LNCAP (cell line): ENCODE data around the gene PRMT5.

ENCODE experiments used
- TF ChIP-seq, protein P1 (sequence below): fragments of 450-650 bp; IDR thresholded peaks from 2 replicates; pipeline ENCODE4 v1.5.1; 2017; ENCODE audit warnings: mild to moderate bottlenecking

PRMT5 gene

DNA sequence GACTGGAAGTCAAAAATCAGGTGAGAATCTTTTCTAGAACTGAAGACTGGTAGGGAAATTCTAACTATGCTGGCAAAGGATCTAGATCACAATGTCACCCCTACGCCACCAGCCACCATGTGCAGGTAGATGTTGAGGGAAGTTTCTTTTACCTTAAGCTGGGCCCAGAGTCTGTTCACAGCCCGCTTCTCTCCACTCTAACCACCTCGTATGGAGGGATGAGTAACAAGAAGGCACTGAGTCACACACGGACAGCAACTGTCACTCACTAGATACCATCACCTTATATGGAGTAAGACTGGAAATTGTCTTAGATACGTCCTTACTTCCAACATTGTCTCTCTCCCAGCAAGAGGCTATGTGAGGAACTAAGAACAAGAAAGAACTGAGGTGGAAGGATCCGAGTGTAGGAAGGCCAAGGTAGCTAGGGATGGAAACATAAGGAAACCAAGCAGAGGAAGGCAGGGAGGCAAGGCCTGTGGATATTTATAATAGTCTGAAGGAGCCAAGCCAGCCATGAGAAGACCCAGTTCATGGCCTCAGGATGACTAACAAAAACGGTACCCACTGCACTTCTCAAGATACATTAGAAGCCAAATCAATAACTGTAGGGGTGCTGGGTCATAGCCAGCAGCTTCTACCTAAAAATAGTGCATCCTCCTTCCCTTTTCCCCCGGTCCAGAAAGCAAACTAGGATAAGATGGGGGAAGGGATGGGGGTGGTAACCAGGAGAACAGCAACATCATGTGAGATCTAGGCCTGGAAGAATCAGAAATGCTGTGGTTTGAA, 30.7 kb downstream of the PRMT5 start:
- TF ChIP-seq, protein P1, sequence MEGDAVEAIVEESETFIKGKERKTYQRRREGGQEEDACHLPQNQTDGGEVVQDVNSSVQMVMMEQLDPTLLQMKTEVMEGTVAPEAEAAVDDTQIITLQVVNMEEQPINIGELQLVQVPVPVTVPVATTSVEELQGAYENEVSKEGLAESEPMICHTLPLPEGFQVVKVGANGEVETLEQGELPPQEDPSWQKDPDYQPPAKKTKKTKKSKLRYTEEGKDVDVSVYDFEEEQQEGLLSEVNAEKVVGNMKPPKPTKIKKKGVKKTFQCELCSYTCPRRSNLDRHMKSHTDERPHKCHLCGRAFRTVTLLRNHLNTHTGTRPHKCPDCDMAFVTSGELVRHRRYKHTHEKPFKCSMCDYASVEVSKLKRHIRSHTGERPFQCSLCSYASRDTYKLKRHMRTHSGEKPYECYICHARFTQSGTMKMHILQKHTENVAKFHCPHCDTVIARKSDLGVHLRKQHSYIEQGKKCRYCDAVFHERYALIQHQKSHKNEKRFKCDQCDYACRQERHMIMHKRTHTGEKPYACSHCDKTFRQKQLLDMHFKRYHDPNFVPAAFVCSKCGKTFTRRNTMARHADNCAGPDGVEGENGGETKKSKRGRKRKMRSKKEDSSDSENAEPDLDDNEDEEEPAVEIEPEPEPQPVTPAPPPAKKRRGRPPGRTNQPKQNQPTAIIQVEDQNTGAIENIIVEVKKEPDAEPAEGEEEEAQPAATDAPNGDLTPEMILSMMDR: no peak

DNA sequence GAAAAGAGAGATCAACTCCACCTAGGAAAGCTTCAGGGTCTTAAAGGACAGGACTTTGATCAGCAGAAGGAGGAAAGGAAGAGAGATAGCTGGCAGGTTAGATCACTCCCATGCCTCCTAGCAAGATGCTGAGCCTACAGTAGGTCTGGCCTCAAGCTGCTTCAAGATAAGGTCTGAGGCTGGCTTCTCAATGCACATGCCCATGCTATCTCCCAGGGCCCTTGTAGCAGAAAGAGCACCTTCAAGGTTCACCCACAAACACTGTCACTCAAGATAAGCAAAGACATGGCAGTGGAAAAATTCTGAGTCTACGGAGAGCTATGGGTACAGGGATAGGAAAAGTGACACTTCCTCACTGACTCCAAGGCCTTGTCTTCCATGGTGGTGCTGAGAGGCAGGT, 31.8 kb downstream of the PRMT5 start:
- TF ChIP-seq, protein P1: no peak

DNA sequence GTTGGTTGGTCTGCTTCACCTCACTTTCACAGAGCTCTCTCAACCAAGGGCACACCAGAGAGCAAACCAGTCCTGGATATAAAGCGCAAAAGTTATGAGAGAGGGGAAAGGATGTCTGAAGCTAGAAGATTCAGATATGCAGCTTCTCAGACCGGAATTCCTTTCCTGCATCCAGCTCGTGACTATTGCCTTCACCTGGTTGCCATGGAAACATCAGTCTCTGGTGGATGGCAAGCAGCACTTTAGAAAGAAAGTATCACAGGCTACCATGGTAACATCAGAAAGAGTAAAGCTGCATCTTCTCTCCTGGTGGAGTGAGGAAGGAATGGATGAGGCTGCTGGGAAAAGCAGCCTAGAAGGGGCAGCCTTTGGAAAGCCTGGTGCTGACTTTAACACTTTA, 32.4 kb downstream of the PRMT5 start:
- TF ChIP-seq, protein P1: no peak

DNA sequence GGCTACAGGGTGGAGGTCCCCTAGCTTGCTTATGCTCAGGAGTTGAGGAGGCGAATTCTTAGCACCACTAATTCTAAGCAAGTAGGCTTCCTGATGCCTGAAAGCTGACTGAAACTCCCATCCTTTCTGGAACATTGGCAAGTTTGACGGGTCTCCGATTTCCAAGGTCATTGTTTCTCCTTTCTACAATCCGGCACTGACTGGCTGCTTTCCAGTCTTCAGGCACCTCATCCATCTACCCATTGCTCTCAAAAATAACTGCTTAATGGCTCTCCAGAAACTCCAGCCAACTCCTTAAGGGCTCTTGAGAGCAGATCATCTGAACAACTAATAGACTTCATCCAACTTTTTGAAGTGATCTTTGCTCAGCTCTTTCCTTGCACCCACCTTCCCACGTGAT, 32.8 kb downstream of the PRMT5 start:
- TF ChIP-seq, protein P1: no peak

DNA sequence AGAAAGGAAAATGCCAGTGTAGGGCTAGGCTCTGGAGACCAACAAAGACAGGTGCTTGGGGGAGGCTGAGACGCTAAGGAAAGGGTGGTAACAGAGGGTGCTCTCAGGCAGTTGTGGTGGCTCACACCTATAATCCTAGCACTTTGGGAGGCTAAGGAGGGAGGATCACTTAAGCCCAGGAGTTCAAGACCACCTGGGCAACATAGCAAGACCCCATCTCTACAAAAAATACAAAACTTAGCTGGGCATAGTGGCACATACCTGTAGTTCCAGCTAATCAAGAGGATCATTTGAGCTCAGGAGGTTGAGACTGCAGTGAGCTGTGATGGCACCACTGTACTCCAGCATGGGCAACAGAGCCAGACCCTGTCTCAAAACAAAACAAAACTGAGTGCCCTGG, 33.8 kb downstream of the PRMT5 start:
- TF ChIP-seq, protein P1: no peak

DNA sequence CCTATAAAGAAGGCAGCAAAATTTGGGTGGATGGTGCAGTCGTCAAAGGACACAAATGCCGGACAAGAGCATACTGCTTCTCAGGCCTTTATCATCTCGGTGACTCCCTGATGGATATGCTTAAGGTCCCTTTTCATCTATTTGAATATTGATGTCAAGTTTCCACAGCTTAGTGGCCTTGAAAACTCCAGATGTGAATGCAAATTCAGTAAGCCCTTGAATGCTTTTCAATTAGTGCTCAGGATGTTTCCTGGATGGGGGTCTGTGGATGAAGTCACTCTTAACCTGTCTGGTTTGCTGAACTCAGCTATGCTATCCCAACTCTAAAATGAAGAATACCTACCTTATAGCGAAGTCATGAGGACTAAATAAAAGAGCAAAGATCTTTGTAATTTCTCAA, 35.5 kb downstream of the PRMT5 start:
- TF ChIP-seq, protein P1: no peak

DNA sequence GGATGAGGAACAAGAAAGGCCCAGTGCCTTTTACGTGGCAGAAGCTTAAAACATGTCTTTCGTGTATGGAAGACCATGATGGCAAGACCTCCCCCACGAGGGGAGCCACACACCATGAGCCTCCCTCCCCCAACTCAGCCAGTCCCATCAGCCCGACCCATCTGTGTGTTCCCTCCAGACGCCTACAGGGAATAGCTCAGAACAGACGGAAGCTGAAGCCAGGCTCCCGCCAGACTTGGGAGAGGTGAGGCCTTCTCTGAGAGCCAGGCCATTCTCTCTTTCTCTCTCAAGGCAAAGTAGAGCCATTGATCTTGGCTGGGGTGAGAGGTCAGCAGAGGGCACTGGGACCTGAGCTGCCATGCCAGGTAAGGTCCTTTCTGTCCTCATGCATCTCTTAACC, 36.7 kb downstream of the PRMT5 start:
- TF ChIP-seq, protein P1: no peak

DNA sequence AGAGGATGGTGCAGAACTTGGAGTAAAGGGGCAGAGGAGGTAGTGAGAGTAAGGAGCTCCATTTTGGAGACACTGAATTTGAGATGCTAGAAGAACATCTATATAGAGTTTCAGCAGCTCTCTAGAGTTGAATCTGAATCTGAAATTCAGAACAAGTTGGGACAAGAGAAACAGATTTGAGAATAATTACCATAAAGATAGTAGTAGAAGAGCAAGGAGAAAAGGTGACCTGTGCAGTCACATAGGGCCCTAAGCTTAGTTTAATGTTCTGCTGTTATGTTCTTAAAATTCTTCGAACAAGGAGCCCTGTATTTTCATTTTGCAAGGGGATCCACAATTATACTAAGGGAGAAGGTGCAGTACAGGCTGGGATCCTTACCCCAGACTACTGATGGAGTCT, 38.8 kb downstream of the PRMT5 start:
- TF ChIP-seq, protein P1: no peak
